Astrocyte of the cerebellum (primary cell): ENCODE results near the gene MYO7B.

Experiments
- DNase-seq: peaks from one replicate; pipeline ENCODE4 v3.0.0-alpha.2; 2011; ENCODE audit warnings: low read depth
- H3K4me3 ChIP-seq: 2 replicates; pipeline ENCODE4 v1.5.1; 2011; ENCODE audit warnings: mild to moderate bottlenecking, low read depth, low read length, moderate library complexity
- CTCF ChIP-seq: IDR thresholded peaks from 2 replicates; pipeline ENCODE4 v1.5.1; 2012; ENCODE audit warnings: low read length, low read depth, moderate library complexity, mild to moderate bottlenecking; ENCODE audit errors: missing control alignments
- in situ Hi-C: cut with HindIII; loops from 2 replicates; pipeline ENCODE4 v1.10.0; 2017; ENCODE audit warnings: low sequenced_read_pairs

The MYO7B gene

GRCh38 chr2:127575941-127576432 lies 40.5 kb downstream of the MYO7B start:
- in situ Hi-C loops, result no loop called here
- H3K4me3 ChIP-seq, result no peak overlapping the region
- no peak for TF ChIP-seq CTCF
- no peak for DNase-seq

GRCh38 chr2:127576433-127577207 lies 41.1 kb downstream of the MYO7B start:
- no peak for DNase-seq
- in situ Hi-C loops, result no loop called here
- no peak for TF ChIP-seq CTCF
- H3K4me3 ChIP-seq, result no peak overlapping the region

GRCh38 chr2:127577208-127577475 lies 41.7 kb downstream of the MYO7B start:
- no peak for TF ChIP-seq CTCF
- no peak overlapping the region for H3K4me3 ChIP-seq
- in situ Hi-C loops, result no loop called here
- DNase-seq, result no peak

GRCh38 chr2:127577503-127577902 lies 42.0 kb downstream of the MYO7B start:
- no peak for DNase-seq
- no peak overlapping the region for H3K4me3 ChIP-seq
- in situ Hi-C loops, result no loop called here
- no peak for TF ChIP-seq CTCF

GRCh38 chr2:127577973-127578372 lies 42.5 kb downstream of the MYO7B start:
- DNase-seq, result no peak
- H3K4me3 ChIP-seq, result no peak overlapping the region
- TF ChIP-seq CTCF, result no peak
- in situ Hi-C loops, result no loop called here

GRCh38 chr2:127578411-127578810 lies 42.9 kb downstream of the MYO7B start:
- H3K4me3 ChIP-seq, result no peak overlapping the region
- no peak for TF ChIP-seq CTCF
- DNase-seq, result no peak
- in situ Hi-C loops, result no loop called here

GRCh38 chr2:127579231-127579630 lies 43.7 kb downstream of the MYO7B start:
- in situ Hi-C loops, result no loop called here
- DNase-seq, result no peak
- no peak for TF ChIP-seq CTCF
- no peak overlapping the region for H3K4me3 ChIP-seq
